Measurements from ENCODE around the gene CRYBG3. TPM values are rescaled to one million over a fixed set of nuclear protein-coding genes. Genes with fewer than 3 reads are reported as not detected.
"Not testable (repeated sequence)": the region's sequence is repeated elsewhere in the genome, so short reads cannot be mapped to it uniquely, and the experiment has no call there.

Gene CRYBG3
- total RNA-seq, 1 experiment from 2014 or later: 17.2 TPM

GRCh38 chr3:97896547-97896946 lies 74.7 kb downstream of the CRYBG3 start:
- no TSS peak for BruUV-seq (replicated peaks)
- Histone ChIP-seq H3K9me3 (ENCODE audit: insufficient read depth, low read depth) (no peaks in the 10 kb centered on the region), H2AFZ (no peak overlapping the region), H3K27ac (no peak overlapping the region), H3K27me3 (ENCODE audit: insufficient read depth, low read depth) (no peaks in the 10 kb centered on the region), H4K20me1 (ENCODE audit: insufficient read depth) (no peaks in the 10 kb centered on the region), H3K4me1 (replicated peaks; ENCODE audit: insufficient read depth) (peaks cover 3% of the 10 kb centered on the region; the same call in 1 of the 2 replicates), H3K79me2 (ENCODE audit: low read depth) (no peaks in the 10 kb centered on the region), H3K4me3 (no peak overlapping the region), H3K4me2 (no peak overlapping the region), H3K36me3 (ENCODE audit: low read depth) (no peaks in the 10 kb centered on the region), H3K9me2 (ENCODE audit: insufficient read depth) (no peaks in the 10 kb centered on the region), H3F3A (ENCODE audit: insufficient read depth, low read depth) (no peaks in the 10 kb centered on the region; the same call in 1 of the 2 replicates)
- ChIA-PET POLR2A (ENCODE audit: unreplicated experiment) (no interaction called here), CTCF (no interaction called here)
- no peak for DNase-seq
- intact Hi-C loops (cut with micrococcal nuclease; ENCODE audit: unreplicated experiment): no loop called here
- TF ChIP-seq EZH2 (IDR thresholded peaks at IDR 0.05; ENCODE audit: low read depth): no peak

GRCh38 chr3:97899331-97899730 lies 77.5 kb downstream of the CRYBG3 start:
- H3F3A ChIP-seq (ENCODE audit: insufficient read depth, low read depth): peaks cover 5% of the 10 kb centered on the region; the same call in 1 of the 2 replicates
- H2AFZ ChIP-seq: no peak overlapping the region
- DNase-seq: no peak
- no peaks in the 10 kb centered on the region for H3K36me3 ChIP-seq (ENCODE audit: low read depth)
- no peak overlapping the region for H3K4me2 ChIP-seq
- no peaks in the 10 kb centered on the region for H3K79me2 ChIP-seq (ENCODE audit: low read depth)
- H3K9me2 ChIP-seq (ENCODE audit: insufficient read depth): no peaks in the 10 kb centered on the region
- intact Hi-C loops (cut with micrococcal nuclease; ENCODE audit: unreplicated experiment): no loop called here
- no peaks in the 10 kb centered on the region for H4K20me1 ChIP-seq (ENCODE audit: insufficient read depth)
- H3K4me3 ChIP-seq: no peak overlapping the region
- ChIA-PET POLR2A (ENCODE audit: unreplicated experiment) (no interaction called here), CTCF (no interaction called here)
- peaks cover 3% of the 10 kb centered on the region; the same call in 1 of the 2 replicates for H3K4me1 ChIP-seq (replicated peaks; ENCODE audit: insufficient read depth)
- no peak overlapping the region for H3K27ac ChIP-seq
- H3K9me3 ChIP-seq (ENCODE audit: insufficient read depth, low read depth): no peaks in the 10 kb centered on the region
- no peak for TF ChIP-seq CTCF (conservative IDR thresholded peaks at IDR 0.05)
- H3K27me3 ChIP-seq (ENCODE audit: insufficient read depth, low read depth): no peaks in the 10 kb centered on the region
- no TSS peak for BruUV-seq (replicated peaks)

- no peaks in the 10 kb centered on the region for H3K79me2 ChIP-seq (ENCODE audit: low read depth)
- CTCF ChIA-PET: no interaction called here
- no peak for DNase-seq
- peaks cover 3% of the 10 kb centered on the region; the same call in 1 of the 2 replicates for H3K4me1 ChIP-seq (replicated peaks; ENCODE audit: insufficient read depth)
- no peak overlapping the region for H2AFZ ChIP-seq
- peak overlapping the region; percentile 3; the same call in 1 of the 2 replicates for H3K27ac ChIP-seq
- H3F3A ChIP-seq (ENCODE audit: insufficient read depth, low read depth): peaks cover 5% of the 10 kb centered on the region; the same call in 1 of the 2 replicates
- no peaks in the 10 kb centered on the region for H3K36me3 ChIP-seq (ENCODE audit: low read depth)
- no peaks in the 10 kb centered on the region for H3K9me3 ChIP-seq (ENCODE audit: insufficient read depth, low read depth)
- POLR2A ChIA-PET (ENCODE audit: unreplicated experiment): no interaction called here
- no TSS peak for BruUV-seq (replicated peaks)
- intact Hi-C loops (cut with micrococcal nuclease; ENCODE audit: unreplicated experiment): no loop called here
- no peak overlapping the region for H3K4me3 ChIP-seq
- no peak overlapping the region for H3K4me2 ChIP-seq
- no peaks in the 10 kb centered on the region for H3K27me3 ChIP-seq (ENCODE audit: insufficient read depth, low read depth)
- no peaks in the 10 kb centered on the region for H4K20me1 ChIP-seq (ENCODE audit: insufficient read depth)
- no peaks in the 10 kb centered on the region for H3K9me2 ChIP-seq (ENCODE audit: insufficient read depth)
- TF ChIP-seq CTCF (conservative IDR thresholded peaks at IDR 0.05): no peak
- TF ChIP-seq EZH2 (IDR thresholded peaks at IDR 0.05; ENCODE audit: low read depth): no peak
Measured at GRCh38 chr3:97901313-97902248, 79.8 kb downstream of the CRYBG3 start.

- H3K9me3 ChIP-seq (ENCODE audit: insufficient read depth, low read depth); BruUV-seq (replicated peaks); H3K79me2 ChIP-seq (ENCODE audit: low read depth); intact Hi-C loops (cut with micrococcal nuclease; ENCODE audit: unreplicated experiment); DNase-seq; POLR2A ChIA-PET (ENCODE audit: unreplicated experiment); H2AFZ ChIP-seq; H3K4me3 ChIP-seq; CTCF ChIA-PET; H3K36me3 ChIP-seq (ENCODE audit: low read depth); H3K27ac ChIP-seq; H3K9me2 ChIP-seq (ENCODE audit: insufficient read depth); H4K20me1 ChIP-seq (ENCODE audit: insufficient read depth); H3K4me2 ChIP-seq; H3K27me3 ChIP-seq (ENCODE audit: insufficient read depth, low read depth): not testable (repeated sequence)
- Histone ChIP-seq H3F3A (ENCODE audit: insufficient read depth, low read depth) (peaks cover 13% of the 10 kb centered on the region; the same call in 1 of the 2 replicates), H3K4me1 (replicated peaks; ENCODE audit: insufficient read depth) (peaks cover 18% of the 10 kb centered on the region)
Measured at GRCh38 chr3:97909830-97910229, 88.0 kb downstream of the CRYBG3 start.

- H3K4me2 ChIP-seq; POLR2A ChIA-PET (ENCODE audit: unreplicated experiment); BruUV-seq (replicated peaks); H3K27me3 ChIP-seq (ENCODE audit: insufficient read depth, low read depth); H3K36me3 ChIP-seq (ENCODE audit: low read depth); CTCF ChIA-PET; H3K27ac ChIP-seq; H3K4me3 ChIP-seq; intact Hi-C loops (cut with micrococcal nuclease; ENCODE audit: unreplicated experiment); H4K20me1 ChIP-seq (ENCODE audit: insufficient read depth); H3K9me2 ChIP-seq (ENCODE audit: insufficient read depth); H3K79me2 ChIP-seq (ENCODE audit: low read depth); H3K9me3 ChIP-seq (ENCODE audit: insufficient read depth, low read depth); DNase-seq; H2AFZ ChIP-seq: not testable (repeated sequence)
- Histone ChIP-seq H3K4me1 (replicated peaks; ENCODE audit: insufficient read depth) (peaks cover 20% of the 10 kb centered on the region), H3F3A (ENCODE audit: insufficient read depth, low read depth) (peaks cover 15% of the 10 kb centered on the region; the same call in 1 of the 2 replicates)
Measured at GRCh38 chr3:97910236-97910831, 88.5 kb downstream of the CRYBG3 start.
